ENCODE data around the gene TIGD6.

DNA sequence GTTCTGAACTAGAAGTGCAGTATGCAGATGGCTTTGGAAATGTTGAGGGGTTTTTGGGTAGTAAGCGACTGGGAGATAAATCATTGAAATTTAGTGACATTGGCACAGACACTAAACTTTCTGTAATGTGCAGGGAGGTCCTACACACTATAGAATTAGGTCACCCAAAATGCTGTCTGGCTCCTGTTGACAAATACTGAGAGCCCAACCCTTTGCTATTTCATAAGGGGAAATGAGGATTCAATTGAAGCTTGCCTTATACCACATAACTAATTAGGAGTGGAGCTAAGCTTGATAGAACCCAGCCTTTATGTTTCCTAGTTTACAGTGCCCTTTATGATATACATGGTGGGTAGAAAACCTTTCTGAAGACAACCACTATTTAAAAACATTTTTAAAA, 22.7 kb upstream of the TIGD6 start:
- no peak for TF ChIP-seq POLR2AphosphoS5 (IDR thresholded peaks at IDR 0.05)
- TF ChIP-seq, protein P1, sequence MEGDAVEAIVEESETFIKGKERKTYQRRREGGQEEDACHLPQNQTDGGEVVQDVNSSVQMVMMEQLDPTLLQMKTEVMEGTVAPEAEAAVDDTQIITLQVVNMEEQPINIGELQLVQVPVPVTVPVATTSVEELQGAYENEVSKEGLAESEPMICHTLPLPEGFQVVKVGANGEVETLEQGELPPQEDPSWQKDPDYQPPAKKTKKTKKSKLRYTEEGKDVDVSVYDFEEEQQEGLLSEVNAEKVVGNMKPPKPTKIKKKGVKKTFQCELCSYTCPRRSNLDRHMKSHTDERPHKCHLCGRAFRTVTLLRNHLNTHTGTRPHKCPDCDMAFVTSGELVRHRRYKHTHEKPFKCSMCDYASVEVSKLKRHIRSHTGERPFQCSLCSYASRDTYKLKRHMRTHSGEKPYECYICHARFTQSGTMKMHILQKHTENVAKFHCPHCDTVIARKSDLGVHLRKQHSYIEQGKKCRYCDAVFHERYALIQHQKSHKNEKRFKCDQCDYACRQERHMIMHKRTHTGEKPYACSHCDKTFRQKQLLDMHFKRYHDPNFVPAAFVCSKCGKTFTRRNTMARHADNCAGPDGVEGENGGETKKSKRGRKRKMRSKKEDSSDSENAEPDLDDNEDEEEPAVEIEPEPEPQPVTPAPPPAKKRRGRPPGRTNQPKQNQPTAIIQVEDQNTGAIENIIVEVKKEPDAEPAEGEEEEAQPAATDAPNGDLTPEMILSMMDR (IDR thresholded peaks at IDR 0.05): no peak

Measured in transverse colon (tissue), 4 donors.